AG04450 (cell line): ENCODE measurements around the gene IL16. TPM values are rescaled to one million over a fixed set of nuclear protein-coding genes. Genes with fewer than 3 reads are reported as not detected.

Experiments
- CTCF ChIA-PET: fragments of 300-600, 350-600 bp; formaldehyde crosslinking; extraction: SDS; loops from one replicate; lab custom pipeline; 2022; ENCODE audit warnings: antibody characterized with exemption, inconsistent platforms; lab: Charles Lee
- POLR2A ChIA-PET: fragments of 350-600 bp; formaldehyde crosslinking; extraction: SDS; loops from one replicate; lab custom pipeline; 2021; ENCODE audit warnings: antibody characterized with exemption, inconsistent platforms; lab: Yijun Ruan, JAX
- DNase-seq: peaks from one replicate; pipeline ENCODE4 v3.0.0-alpha.2; 2011; ENCODE audit warnings: low read depth, low spot score
- H3K27ac ChIP-seq: one replicate; pipeline ENCODE4 v1.5.1; 2012; ENCODE audit warnings: low read depth, low read length, control low read depth
- H3K27me3 ChIP-seq: one replicate; pipeline ENCODE4 v1.6.0; 2012; ENCODE audit warnings: low read length; ENCODE audit not compliant: control insufficient read depth, insufficient read depth
- H3K4me3 ChIP-seq: 2 replicates; pipeline ENCODE4 v1.5.1; 2011; ENCODE audit warnings: mild to moderate bottlenecking, low read depth, low read length, control low read depth
- H3K9me3 ChIP-seq: 2 replicates; pipeline ENCODE4 v1.5.1; 2012; ENCODE audit warnings: low read length; ENCODE audit not compliant: control insufficient read depth, insufficient read depth
- polyA plus RNA-seq: library from polyadenylated mRNA; depleted of rRNA; stranded (reverse); fragments of >200 nt; gene quantifications from 2 replicates; pipeline ENCODE4 v1.2.3, GENCODE V29; 2011
- TF ChIP-seq, protein P1 (sequence below): IDR thresholded peaks from 2 replicates; pipeline ENCODE4 v1.5.1; 2011; ENCODE audit warnings: low read depth, low read length, control low read depth, inconsistent platforms

Gene IL16
- polyA plus RNA-seq, 1 experiment: 3.8 TPM

DNA sequence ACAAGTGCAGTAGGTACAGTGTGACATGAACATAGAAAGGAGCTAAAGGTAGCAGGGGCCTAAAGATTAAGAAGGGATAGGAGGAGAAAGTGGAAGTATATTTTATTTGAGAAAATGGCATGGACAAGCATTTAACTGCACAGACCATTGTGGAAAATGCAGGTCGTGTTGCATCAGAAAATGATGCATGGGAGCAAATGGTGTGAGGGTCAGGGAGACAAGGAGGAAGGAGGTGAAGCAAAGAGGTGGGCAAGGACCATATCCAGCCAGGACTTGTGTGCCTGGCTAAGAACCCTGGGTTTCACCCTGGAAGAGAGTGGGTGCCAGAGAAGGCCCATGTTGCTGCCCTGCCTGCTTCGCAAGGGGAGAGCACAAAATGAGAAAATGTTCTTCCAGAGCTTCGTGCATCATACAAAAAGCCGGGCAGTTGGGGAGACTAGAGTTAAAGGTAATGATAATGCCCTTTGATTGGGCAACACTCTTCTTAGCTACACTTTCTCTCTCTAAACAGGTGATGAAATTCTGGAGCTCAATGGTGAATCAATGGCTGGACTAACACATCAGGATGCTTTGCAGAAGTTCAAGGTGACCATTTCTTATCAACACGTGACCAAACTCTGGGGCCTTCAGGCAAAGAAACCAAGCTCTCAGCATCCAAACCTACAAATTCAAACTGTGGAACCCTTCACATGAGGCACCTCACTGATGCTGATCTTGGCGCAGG is 81.8 kb downstream of the IL16 start:
- POLR2A ChIA-PET: no interaction called here
- Histone ChIP-seq H3K27ac (no peak overlapping the region), H3K4me3 (no peak overlapping the region), H3K9me3 (peaks cover 4% of the 10 kb centered on the region), H3K27me3 (peaks cover 3% of the 10 kb centered on the region)
- no peak for DNase-seq
- TF ChIP-seq, protein P1, sequence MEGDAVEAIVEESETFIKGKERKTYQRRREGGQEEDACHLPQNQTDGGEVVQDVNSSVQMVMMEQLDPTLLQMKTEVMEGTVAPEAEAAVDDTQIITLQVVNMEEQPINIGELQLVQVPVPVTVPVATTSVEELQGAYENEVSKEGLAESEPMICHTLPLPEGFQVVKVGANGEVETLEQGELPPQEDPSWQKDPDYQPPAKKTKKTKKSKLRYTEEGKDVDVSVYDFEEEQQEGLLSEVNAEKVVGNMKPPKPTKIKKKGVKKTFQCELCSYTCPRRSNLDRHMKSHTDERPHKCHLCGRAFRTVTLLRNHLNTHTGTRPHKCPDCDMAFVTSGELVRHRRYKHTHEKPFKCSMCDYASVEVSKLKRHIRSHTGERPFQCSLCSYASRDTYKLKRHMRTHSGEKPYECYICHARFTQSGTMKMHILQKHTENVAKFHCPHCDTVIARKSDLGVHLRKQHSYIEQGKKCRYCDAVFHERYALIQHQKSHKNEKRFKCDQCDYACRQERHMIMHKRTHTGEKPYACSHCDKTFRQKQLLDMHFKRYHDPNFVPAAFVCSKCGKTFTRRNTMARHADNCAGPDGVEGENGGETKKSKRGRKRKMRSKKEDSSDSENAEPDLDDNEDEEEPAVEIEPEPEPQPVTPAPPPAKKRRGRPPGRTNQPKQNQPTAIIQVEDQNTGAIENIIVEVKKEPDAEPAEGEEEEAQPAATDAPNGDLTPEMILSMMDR: no peak
- CTCF ChIA-PET: interaction anchor here (1.8 to 5.9 kb wide), 3 partner anchors 11 to 132 kb away, joined by 6 to 46 read pairs (median 23); no protein-coding TSS in a partner anchor

- ChIA-PET CTCF (interaction anchor here (3.3 to 5.9 kb wide), 2 partner anchors 13 to 121 kb away, joined by 23 to 46 read pairs; no protein-coding TSS in a partner anchor), POLR2A (interaction anchor here (1.0 to 1.2 kb wide), 2 partner anchors 12 to 33 kb away, joined by 3 to 4 read pairs; no protein-coding TSS in a partner anchor)
- no peak for DNase-seq
- H3K27me3 ChIP-seq: peaks cover 3% of the 10 kb centered on the region
- H3K4me3 ChIP-seq: no peak overlapping the region
- TF ChIP-seq, protein P1: no peak
- peaks cover 4% of the 10 kb centered on the region for H3K9me3 ChIP-seq
- H3K27ac ChIP-seq: no peak overlapping the region
These were observed 83.2 kb downstream of the IL16 start for GRCh38 chr15:81279621-81280485.

GRCh38 chr15:81280696-81281455 is 84.2 kb downstream of the IL16 start:
- POLR2A ChIA-PET: interaction anchor here (1.0 kb wide), 1 partner anchor 32 kb away, joined by 3 read pairs; no protein-coding TSS in a partner anchor
- DNase-seq: no peak
- Histone ChIP-seq H3K4me3 (no peak overlapping the region), H3K9me3 (peaks cover 4% of the 10 kb centered on the region), H3K27ac (no peak overlapping the region), H3K27me3 (peaks cover 3% of the 10 kb centered on the region)
- TF ChIP-seq, protein P1: no peak
- CTCF ChIA-PET: interaction anchor here (3.3 to 5.9 kb wide), 2 partner anchors 14 to 120 kb away, joined by 23 to 46 read pairs; no protein-coding TSS in a partner anchor

GRCh38 chr15:81281456-81281735 is 84.7 kb downstream of the IL16 start:
- Histone ChIP-seq H3K4me3 (no peak overlapping the region), H3K27ac (no peak overlapping the region), H3K27me3 (peaks cover 3% of the 10 kb centered on the region), H3K9me3 (peaks cover 4% of the 10 kb centered on the region)
- DNase-seq: no peak
- ChIA-PET POLR2A (interaction anchor here (1.0 kb wide), 1 partner anchor 32 kb away, joined by 3 read pairs; no protein-coding TSS in a partner anchor), CTCF (interaction anchor here (5.9 kb wide), 1 partner anchor 14 kb away, joined by 46 read pairs; no protein-coding TSS in a partner anchor)
- TF ChIP-seq, protein P1: no peak
